HepG2 (cell line): Measurements from ENCODE around the gene SEMA4A. TPM values are rescaled to one million over a fixed set of nuclear protein-coding genes. Genes with fewer than 3 reads are reported as not detected.

Source experiments
- ATAC-seq: fragments of 200-7000 bp; cut with Tn5 transposase; 3 replicates; pipeline ENCODE4 v1.9.1; 2020; ENCODE audit warnings: mild to moderate bottlenecking, moderate library complexity
- BruUV-seq: library from RNA; stranded (reverse); fragments of 400-500 nt; replicated peaks from 2 replicates; lab custom pipeline; 2021; lab: Mats Ljungman, UMichigan
- CTCF ChIA-PET: fragments of 300-600 bp; formaldehyde crosslinking; extraction: SDS; loops from one replicate; lab custom pipeline; 2021; ENCODE audit warnings: low total read pairs, inconsistent platforms, low intra/inter-chr PET ratio; lab: Yijun Ruan, JAX
- POLR2A ChIA-PET: fragments of 350-600 bp; sonication (Branson Sonifier 250); formaldehyde crosslinking; loops from one replicate; lab custom pipeline; 2020; ENCODE audit warnings: antibody characterized with exemption, inconsistent platforms; lab: Yijun Ruan, JAX
- DNase-seq: peaks from one replicate; pipeline ENCODE4 v3.0.0-alpha.2; 2015; ENCODE audit warnings: low spot score
- FAIRE-seq: peaks from 3 replicates; lab custom pipeline; 2011; peaks lifted over from hg19 to GRCh38; lab: Jason Lieb, UNC
- H2AFZ ChIP-seq: one replicate; pipeline ENCODE4 v1.6.1; 2011; ENCODE audit warnings: low read length, inconsistent platforms
- H3K27ac ChIP-seq: fragments of 300-600 bp; 3 replicates; pipeline ENCODE4 v1.8.0; 2011; ENCODE audit warnings: mixed run types, mild to moderate bottlenecking, mixed read lengths, low read length, inconsistent platforms; ENCODE audit not compliant: insufficient read depth; ENCODE audit errors: extremely low read length
- H3K27me3 ChIP-seq, 2 experiments: fragments of 200-600 bp in 1 of 2; 2 replicates in 1 of 2; 3 replicates in 1 of 2; pipeline versions ENCODE4 v1.6.0 to v1.8.0; 2011; ENCODE audit warnings: low read length in 2 of 2, mild to moderate bottlenecking in 2 of 2, moderate library complexity in 2 of 2, inconsistent platforms in 1 of 2; ENCODE audit not compliant: insufficient read depth in 2 of 2, control insufficient read depth in 1 of 2
- H3K36me3 ChIP-seq, 2 experiments: fragments of 200-600 bp in 1 of 2; replicated peaks in 1 of 2; 2 replicates in 1 of 2; 3 replicates in 1 of 2; pipeline versions ENCODE4 v1.5.1 to v1.8.0; 2011; ENCODE audit warnings: low read length in 2 of 2, inconsistent platforms in 1 of 2; ENCODE audit not compliant: insufficient read depth in 2 of 2, control insufficient read depth in 1 of 2
- H3K4me1 ChIP-seq: 2 replicates; pipeline ENCODE4 v1.5.1; 2012; ENCODE audit warnings: low read length, inconsistent platforms; ENCODE audit not compliant: insufficient read depth
- H3K4me2 ChIP-seq: 2 replicates; pipeline ENCODE4 v1.6.0; 2011; ENCODE audit warnings: low read depth, low read length, inconsistent platforms
- H3K4me3 ChIP-seq, 3 experiments: fragments of 200-600 bp in 1 of 3; sonication (generic), shearing (Covaris generic) in 1 of 3; replicated peaks in 1 of 3; 2 replicates each; pipeline ENCODE4 v1.5.1; 2011 to 2016; ENCODE audit warnings: low read length in 3 of 3, inconsistent platforms in 2 of 3, low read depth in 2 of 3, mild to moderate bottlenecking in 2 of 3, control low read depth in 1 of 3, mixed read lengths in 1 of 3; ENCODE audit not compliant: insufficient read depth in 1 of 3
- H3K79me2 ChIP-seq: one replicate; pipeline ENCODE4 v1.6.1; 2011; ENCODE audit warnings: low read length, inconsistent platforms; ENCODE audit not compliant: insufficient read depth
- H3K9ac ChIP-seq: 2 replicates; pipeline ENCODE4 v1.6.0; 2011; ENCODE audit warnings: mild to moderate bottlenecking, low read depth, low read length, inconsistent platforms; ENCODE audit not compliant: insufficient read depth
- H3K9me3 ChIP-seq: 2 replicates; pipeline ENCODE4 v1.5.1; 2012; ENCODE audit warnings: mild to moderate bottlenecking, low read length
- H4K20me1 ChIP-seq: 2 replicates; pipeline ENCODE4 v1.6.0; 2011; ENCODE audit warnings: inconsistent platforms, mild to moderate bottlenecking, low read length, moderate library complexity; ENCODE audit not compliant: insufficient read depth
- AGO2 ChIP-seq: fragments of 200-400 bp; formaldehyde crosslinking; optimal IDR thresholded peaks from 2 replicates; pipeline ENCODE3; 2017; ENCODE audit warnings: mild to moderate bottlenecking, low read depth, low read length, moderate library complexity
- CTCF ChIP-seq: sonication (generic); formaldehyde crosslinking; IDR thresholded peaks from 2 replicates; pipeline ENCODE4 v1.5.0; 2020; ENCODE audit warnings: mild to moderate bottlenecking, missing genetic modification reagents, moderate library complexity
- MLLT10 ChIP-seq: sonication (generic); formaldehyde crosslinking; IDR thresholded peaks from 2 replicates; pipeline ENCODE4 v1.4.0; 2020; ENCODE audit warnings: missing genetic modification reagents
- NFKBIZ ChIP-seq: IDR thresholded peaks from 2 replicates; pipeline ENCODE4 v1.6.1; 2018; ENCODE audit warnings: missing genetic modification reagents, missing compliant biosample characterization
- NR3C1 ChIP-seq: sonication (generic); formaldehyde crosslinking; IDR thresholded peaks from 2 replicates; pipeline ENCODE4 v1.4.0; 2020; ENCODE audit warnings: missing genetic modification reagents
- RAD21 ChIP-seq: fragments of 450-650 bp; formaldehyde crosslinking; IDR thresholded peaks from 2 replicates; pipeline ENCODE4 v1.5.0; 2020; ENCODE audit warnings: mild to moderate bottlenecking
- SOX13 ChIP-seq, 3 experiments: fragments of 450-650 bp in 1 of 3; sonication (generic) in 1 of 3; formaldehyde crosslinking in 1 of 3; IDR thresholded peaks in 2 of 3; conservative IDR thresholded peaks in 1 of 3; 2 replicates each; pipeline versions ENCODE4 v1.5.0 to v1.6.1; 2016 to 2020; ENCODE audit warnings: antibody characterized with exemption in 1 of 3, mild to moderate bottlenecking in 1 of 3, missing compliant biosample characterization in 1 of 3, missing genetic modification reagents in 1 of 3, moderate library complexity in 1 of 3
- STAG1 ChIP-seq: sonication (generic); formaldehyde crosslinking; IDR thresholded peaks from 2 replicates; pipeline ENCODE4 v1.4.0; 2020; ENCODE audit warnings: missing genetic modification reagents
- ZNF691 ChIP-seq: sonication (generic); formaldehyde crosslinking; IDR thresholded peaks from 2 replicates; pipeline ENCODE4 v1.4.0; 2020; ENCODE audit warnings: missing genetic modification reagents, low read depth, mild to moderate bottlenecking, borderline replicate concordance
- WGBS: methylation state at CpG from one replicate; pipeline ENCODE4 v1.1.6; 2017; ENCODE audit warnings: low lambda C conversion rate; 5-methylcytosine and 5-hydroxymethylcytosine counted together
- in situ Hi-C: cut with HindIII; loops from 2 replicates; pipeline ENCODE4 v1.10.0; 2017; ENCODE audit warnings: low pct_unique_long_range_greater_than_20kb; ENCODE audit not compliant: extremely low pct_ligation_motif_present
- intact Hi-C: fragments of 100-400 bp; cut with micrococcal nuclease; formaldehyde crosslinking; loops from one replicate; pipeline ENCODE4 v1.10.0; 2022; ENCODE audit not compliant: unreplicated experiment
- polyA plus RNA-seq, 8 experiments: library from polyadenylated mRNA; depleted of rRNA in 3 of 8; stranded (reverse) in 7 of 8; unstranded in 1 of 8; fragments of >200 nt; fragmentation: Illumina TruSeq in 4 of 8; extraction: Trizol in 4 of 8; gene quantifications; 2 replicates each; pipeline versions ENCODE4 v1.2.1 to v1.2.3, GENCODE V29; 2011 to 2016; ENCODE audit warnings: low read depth in 4 of 8, missing spikeins in 1 of 8, mixed read lengths in 1 of 8; ENCODE audit not compliant: insufficient read depth in 1 of 8
- total RNA-seq, 5 experiments: library from RNA; depleted of rRNA; stranded (reverse); fragments of >200 nt; fragmentation: Illumina TruSeq; extraction: Trizol; gene quantifications; 2 replicates each; pipeline ENCODE4 v1.2.3, GENCODE V29; 2016; ENCODE audit warnings: low read depth in 1 of 5
- TF ChIP-seq, protein P1 (sequence below): sonication (generic); formaldehyde crosslinking; IDR thresholded peaks from 2 replicates; pipeline ENCODE4 v1.8.1; 2022; ENCODE audit warnings: low read depth, mild to moderate bottlenecking, missing genetic modification reagents

SEMA4A gene
- total and polyA plus RNA-seq, 2 of the 13 experiments (the other 11 are each of a cell fraction or from before 2014, with no cell fraction given) = 0.09 to 0.20 TPM

DNA sequence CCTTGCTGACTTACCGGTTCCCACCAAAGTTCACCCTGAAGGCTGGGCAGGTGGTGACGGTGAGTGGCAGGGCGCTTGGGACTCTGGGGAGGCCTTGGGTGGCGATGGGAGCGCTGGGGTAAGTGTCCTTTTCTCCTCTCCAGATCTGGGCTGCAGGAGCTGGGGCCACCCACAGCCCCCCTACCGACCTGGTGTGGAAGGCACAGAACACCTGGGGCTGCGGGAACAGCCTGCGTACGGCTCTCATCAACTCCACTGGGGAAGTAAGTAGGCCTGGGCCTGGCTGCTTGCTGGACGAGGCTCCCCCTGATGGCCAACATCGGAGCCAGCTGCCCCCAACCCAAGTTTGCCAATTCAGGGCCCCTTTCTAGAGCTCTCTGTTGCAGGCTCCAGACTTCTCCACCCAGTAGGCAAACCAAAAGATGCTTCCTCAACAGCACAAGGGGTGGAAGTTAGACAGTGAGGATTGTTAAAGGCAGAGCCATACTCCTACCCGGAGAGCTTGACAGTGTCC, 16.4 kb upstream of the SEMA4A start:
- WGBS = 96% methylated on average over 4 of the region's 12 CpGs
- Histone ChIP-seq H3K36me3 (peaks cover 40 to 64% of the 10 kb centered on the region in 2 experiments; a peak in 4 of 5 replicates), H3K27ac (no peak overlapping the region), H3K27me3 (no peaks in the 10 kb centered on the region), H3K4me1 (peaks cover 12% of the 10 kb centered on the region), H4K20me1 (peaks cover 5% of the 10 kb centered on the region; the same call in 1 of the 2 replicates), H3K9ac (no peak overlapping the region), H3K4me2 (no peak overlapping the region), H3K79me2 (no peaks in the 10 kb centered on the region), H2AFZ (no peak overlapping the region), H3K9me3 (no peaks in the 10 kb centered on the region), H3K4me3 (no peak overlapping the region)
- ChIA-PET POLR2A (no interaction called here), CTCF (interaction anchor here (0.7 kb wide), 1 partner anchor 47 kb away, joined by 3 read pairs; no protein-coding TSS in a partner anchor)
- ATAC-seq (peak; percentile 12), FAIRE-seq (no peak), DNase-seq (no peak)
- intact Hi-C loops = no loop called here
- no peak for TF ChIP-seq NFKBIZ (CRISPR knock-in tag)
- no peak for TF ChIP-seq ZNF691 (CRISPR knock-in tag)
- TF ChIP-seq NR3C1 (CRISPR knock-in tag) = no peak
- TF ChIP-seq STAG1 (CRISPR knock-in tag) = peak; percentile 17; the same call in 1 of the 2 replicates
- peak; percentile 29 for TF ChIP-seq CTCF (CRISPR knock-in tag)
- TF ChIP-seq MLLT10 (CRISPR knock-in tag) = no peak
- no peak for TF ChIP-seq RAD21
- TF ChIP-seq SOX13 (IDR thresholded peaks at IDR 0.05) = no peak
- TF ChIP-seq SOX13 (CRISPR knock-in tag; conservative IDR thresholded peaks at IDR 0.05 in 1 of 2, IDR thresholded peaks at IDR 0.05 in 1 of 2) = no peak
- peak; percentile 60 for TF ChIP-seq AGO2
- TF ChIP-seq, protein P1, sequence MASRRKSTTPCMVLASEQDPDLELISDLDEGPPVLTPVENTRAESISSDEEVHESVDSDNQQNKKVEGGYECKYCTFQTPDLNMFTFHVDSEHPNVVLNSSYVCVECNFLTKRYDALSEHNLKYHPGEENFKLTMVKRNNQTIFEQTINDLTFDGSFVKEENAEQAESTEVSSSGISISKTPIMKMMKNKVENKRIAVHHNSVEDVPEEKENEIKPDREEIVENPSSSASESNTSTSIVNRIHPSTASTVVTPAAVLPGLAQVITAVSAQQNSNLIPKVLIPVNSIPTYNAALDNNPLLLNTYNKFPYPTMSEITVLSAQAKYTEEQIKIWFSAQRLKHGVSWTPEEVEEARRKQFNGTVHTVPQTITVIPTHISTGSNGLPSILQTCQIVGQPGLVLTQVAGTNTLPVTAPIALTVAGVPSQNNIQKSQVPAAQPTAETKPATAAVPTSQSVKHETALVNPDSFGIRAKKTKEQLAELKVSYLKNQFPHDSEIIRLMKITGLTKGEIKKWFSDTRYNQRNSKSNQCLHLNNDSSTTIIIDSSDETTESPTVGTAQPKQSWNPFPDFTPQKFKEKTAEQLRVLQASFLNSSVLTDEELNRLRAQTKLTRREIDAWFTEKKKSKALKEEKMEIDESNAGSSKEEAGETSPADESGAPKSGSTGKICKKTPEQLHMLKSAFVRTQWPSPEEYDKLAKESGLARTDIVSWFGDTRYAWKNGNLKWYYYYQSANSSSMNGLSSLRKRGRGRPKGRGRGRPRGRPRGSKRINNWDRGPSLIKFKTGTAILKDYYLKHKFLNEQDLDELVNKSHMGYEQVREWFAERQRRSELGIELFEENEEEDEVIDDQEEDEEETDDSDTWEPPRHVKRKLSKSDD (CRISPR knock-in tag) = no peak
- in situ Hi-C loops = no loop called here
- no TSS peak for BruUV-seq
